GM23338 (cell line): Measurements from ENCODE around the gene CDH12. TPM values are rescaled to one million over a fixed set of nuclear protein-coding genes. Genes with fewer than 3 reads are reported as not detected.
"Not testable (repeated sequence)": the region's sequence is repeated elsewhere in the genome, so short reads cannot be mapped to it uniquely, and the experiment has no call there.

Experiments used
- ATAC-seq: fragments of 200-7000 bp; cut with Tn5 transposase; 3 replicates; pipeline ENCODE4 v1.9.1; 2020
- DNase-seq: peaks from one replicate; pipeline ENCODE4 v3.0.0-alpha.2; 2015; ENCODE audit warnings: low spot score
- H2AFZ ChIP-seq: fragments of 200-600 bp; sonication (generic); 2 replicates; pipeline ENCODE4 v1.8.0; 2016; ENCODE audit warnings: antibody characterized with exemption, mild to moderate bottlenecking, moderate library complexity
- H3F3A ChIP-seq: fragments of 200-600 bp; sonication (generic); replicated peaks from 2 replicates; pipeline ENCODE4 v1.8.0; 2017; ENCODE audit warnings: antibody characterized with exemption, mixed run types, low read depth
- H3K27ac ChIP-seq: fragments of 200-600 bp; sonication (generic); 2 replicates; pipeline ENCODE4 v1.6.1; 2016; ENCODE audit warnings: low read depth
- H3K27me3 ChIP-seq: fragments of 200-600 bp; sonication (generic); 2 replicates; pipeline ENCODE4 v1.8.0; 2016; ENCODE audit warnings: mild to moderate bottlenecking, mixed run types, moderate library complexity; ENCODE audit not compliant: insufficient read depth
- H3K36me3 ChIP-seq: fragments of 200-600 bp; sonication (generic); 2 replicates; pipeline ENCODE4 v1.8.0; 2016; ENCODE audit warnings: mild to moderate bottlenecking; ENCODE audit not compliant: insufficient read depth
- H3K4me1 ChIP-seq: fragments of 200-600 bp; sonication (generic); 2 replicates; pipeline ENCODE4 v1.8.0; 2016; ENCODE audit warnings: mild to moderate bottlenecking, moderate library complexity; ENCODE audit not compliant: insufficient read depth
- H3K4me2 ChIP-seq: fragments of 200-600 bp; sonication (generic); 2 replicates; pipeline ENCODE4 v1.7.1; 2017; ENCODE audit warnings: mixed run types
- H3K4me3 ChIP-seq: fragments of 200-600 bp; sonication (generic); 2 replicates; pipeline ENCODE4 v1.6.1; 2016; ENCODE audit warnings: mixed run types
- H3K79me2 ChIP-seq: fragments of 200-600 bp; sonication (generic); replicated peaks from 2 replicates; pipeline ENCODE4 v1.8.0; 2017; ENCODE audit warnings: mild to moderate bottlenecking; ENCODE audit not compliant: insufficient read depth
- H3K9me2 ChIP-seq: fragments of 200-600 bp; sonication (generic); 2 replicates; pipeline ENCODE4 v1.8.0; 2017; ENCODE audit not compliant: insufficient read depth
- H4K20me1 ChIP-seq: fragments of 200-600 bp; sonication (generic); replicated peaks from 2 replicates; pipeline ENCODE4 v1.8.0; 2017; ENCODE audit warnings: mild to moderate bottlenecking; ENCODE audit not compliant: insufficient read depth
- H3K27ac Mint-ChIP-seq: 2 replicates; pipeline ENCODE4 v1.8.0; 2020; ENCODE audit warnings: inconsistent platforms, mild to moderate bottlenecking, moderate library complexity, mixed read lengths
- H3K27me3 Mint-ChIP-seq: 3 replicates; pipeline ENCODE4 v1.8.0; 2022; ENCODE audit warnings: low read depth, mild to moderate bottlenecking, moderate library complexity, mixed read lengths, inconsistent platforms; ENCODE audit not compliant: insufficient read depth, poor library complexity
- H3K36me3 Mint-ChIP-seq: 3 replicates; pipeline ENCODE4 v1.8.0; 2021; ENCODE audit warnings: low read depth, mild to moderate bottlenecking, inconsistent platforms, moderate library complexity, mixed read lengths
- H3K4me1 Mint-ChIP-seq: 3 replicates; pipeline ENCODE4 v1.8.0; 2020; ENCODE audit warnings: mild to moderate bottlenecking, inconsistent platforms, mixed read lengths
- H3K4me3 Mint-ChIP-seq: 3 replicates; pipeline ENCODE4 v1.8.0; 2021; ENCODE audit warnings: moderate library complexity, mild to moderate bottlenecking, inconsistent platforms, mixed read lengths
- H3K9me3 Mint-ChIP-seq: 3 replicates; pipeline ENCODE4 v1.8.0; 2020; ENCODE audit warnings: moderate library complexity, mild to moderate bottlenecking, inconsistent platforms, mixed read lengths
- NANOG ChIP-seq: IDR thresholded peaks from 2 replicates; pipeline ENCODE4 v1.6.1; 2016; ENCODE audit warnings: antibody characterized with exemption, borderline replicate concordance
- POLR2AphosphoS5 ChIP-seq: IDR thresholded peaks from 2 replicates; pipeline ENCODE4 v1.6.1; 2016; ENCODE audit warnings: antibody characterized with exemption, low read depth
- ZNF114 ChIP-seq: fragments of 250-450 bp; sonication (Bioruptor Pico); IDR thresholded peaks from 2 replicates; pipeline ENCODE4 v1.5.0; 2020; ENCODE audit warnings: mild to moderate bottlenecking, moderate library complexity
- ZNF331 ChIP-seq: fragments of 250-450 bp; sonication (Bioruptor Pico); IDR thresholded peaks from 2 replicates; pipeline ENCODE4 v1.5.0; 2020; ENCODE audit warnings: low read depth, mild to moderate bottlenecking, moderate library complexity
- polyA plus RNA-seq: library from polyadenylated mRNA; unstranded; fragments of >200 nt; fragmentation: Nextera tagmentation; extraction: Ambion mirVana; gene quantifications from 2 replicates; pipeline ENCODE4 v1.2.1, GENCODE V29; 2016
- total RNA-seq: library from RNA; depleted of rRNA; stranded (reverse); fragments of >200 nt; shearing (Covaris generic); gene quantifications from 2 replicates; pipeline ENCODE4 v1.2.3, GENCODE V29; 2014
- TF ChIP-seq, protein P1 (sequence below): IDR thresholded peaks from 2 replicates; pipeline ENCODE4 v1.6.1; 2016; ENCODE audit warnings: antibody characterized with exemption

CDH12 gene
- total and polyA plus RNA-seq, 2 experiments from 2014 or later = not detected

DNA sequence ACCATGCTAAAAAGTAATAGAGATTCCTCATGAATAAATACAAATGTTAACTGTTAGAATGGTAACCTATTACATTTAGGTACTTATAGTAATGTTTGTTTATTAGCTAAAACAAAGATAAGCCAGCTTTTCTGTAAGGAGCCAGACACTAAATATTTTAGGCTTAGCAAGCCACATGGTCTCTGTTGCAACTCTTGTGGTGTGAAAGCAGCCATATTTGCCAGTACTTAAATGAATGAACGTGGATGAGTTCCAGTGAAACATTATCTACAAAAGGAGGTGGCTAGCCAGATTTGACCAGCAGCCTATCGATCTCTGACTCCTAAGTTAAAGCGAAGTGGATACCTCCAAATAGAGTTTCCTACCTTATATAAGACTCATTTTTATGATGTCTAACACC lies 331.6 kb downstream of the CDH12 start:
- Histone ChIP-seq H3K36me3 (no peaks in the 10 kb centered on the region), H3K9me2 (0 out of 2 replicates have a peak, but pooled peaks cover 4% of the 10 kb centered on the region), H3K4me2 (no peak overlapping the region), H3K4me1 (no peaks in the 10 kb centered on the region), H3K27ac (no peak overlapping the region), H3K79me2 (no peaks in the 10 kb centered on the region), H4K20me1 (no peaks in the 10 kb centered on the region), H3F3A (no peaks in the 10 kb centered on the region), H3K4me3 (no peak overlapping the region), H2AFZ (no peak overlapping the region), H3K27me3 (no peaks in the 10 kb centered on the region)
- H3K36me3 Mint-ChIP-seq = peaks cover 3% of the 10 kb centered on the region; the same call in 2 of the 3 replicates
- no peak for ATAC-seq
- peaks cover 3% of the 10 kb centered on the region for H3K27me3 Mint-ChIP-seq
- H3K4me3 Mint-ChIP-seq = no peak overlapping the region
- no peak overlapping the region for H3K27ac Mint-ChIP-seq
- H3K4me1 Mint-ChIP-seq = no peaks in the 10 kb centered on the region
- no peak for TF ChIP-seq NANOG
- peaks cover 5% of the 10 kb centered on the region; the same call in 1 of the 3 replicates for H3K9me3 Mint-ChIP-seq
- DNase-seq = no peak

DNA sequence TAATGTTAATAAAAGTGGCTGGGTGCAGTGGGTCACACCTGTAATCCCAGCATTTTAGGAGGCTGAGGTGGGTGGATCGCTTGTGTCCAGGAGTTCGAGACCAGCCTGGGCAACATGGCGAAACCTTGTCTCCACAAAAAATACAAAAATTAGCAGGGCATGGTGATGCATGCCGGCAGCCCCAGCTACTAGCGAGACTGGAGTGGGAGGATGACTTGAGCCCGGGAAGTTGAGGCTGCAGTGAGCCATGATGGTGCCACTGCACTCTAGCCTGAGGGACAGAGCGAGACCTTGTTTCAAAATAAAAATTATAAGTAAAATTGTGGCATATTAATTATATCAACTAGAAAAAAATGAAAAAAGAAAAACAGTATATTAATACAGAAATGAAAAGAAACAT lies 336.6 kb downstream of the CDH12 start:
- H3K4me3 ChIP-seq, H3K4me3 Mint-ChIP-seq, H3K9me3 Mint-ChIP-seq, H3K4me2 ChIP-seq, H3K79me2 ChIP-seq, H3K27me3 ChIP-seq, H3K4me1 ChIP-seq, H2AFZ ChIP-seq, H3K27ac ChIP-seq, H3K4me1 Mint-ChIP-seq, H3K27ac Mint-ChIP-seq, H3K9me2 ChIP-seq, H3K36me3 Mint-ChIP-seq, H3F3A ChIP-seq, H3K27me3 Mint-ChIP-seq, ATAC-seq, H3K36me3 ChIP-seq, DNase-seq, H4K20me1 ChIP-seq: not testable (repeated sequence)

DNA sequence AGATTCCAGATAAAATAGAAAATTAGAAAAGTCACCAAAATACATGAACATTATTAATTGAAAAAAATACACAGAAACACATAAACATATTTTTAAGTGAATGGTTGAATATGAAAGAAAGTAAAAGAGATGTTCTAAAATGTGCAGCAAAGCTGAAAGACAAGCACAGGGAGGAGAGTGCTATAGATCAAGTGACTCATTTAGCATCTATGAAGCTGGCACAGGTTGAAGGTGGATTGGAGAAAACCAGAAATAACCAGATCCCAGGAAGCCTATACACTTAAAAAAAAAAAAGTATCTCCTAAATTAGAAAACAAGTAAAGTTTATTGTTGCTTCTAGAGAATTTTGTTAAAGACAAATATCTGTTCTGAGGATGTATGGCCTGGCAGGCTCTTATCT lies 338.9 kb downstream of the CDH12 start:
- H3K27ac ChIP-seq = no peak overlapping the region
- TF ChIP-seq ZNF331 (CRISPR knock-in tag) = no peak
- ATAC-seq = no peak
- H2AFZ ChIP-seq = no peak overlapping the region
- DNase-seq = no peak
- no peak overlapping the region for H3K4me3 ChIP-seq
- no peaks in the 10 kb centered on the region for H3F3A ChIP-seq
- H3K4me1 ChIP-seq = no peaks in the 10 kb centered on the region
- no peaks in the 10 kb centered on the region for H4K20me1 ChIP-seq
- H3K9me3 Mint-ChIP-seq = no peaks in the 10 kb centered on the region
- no peaks in the 10 kb centered on the region for H3K36me3 Mint-ChIP-seq
- no peaks in the 10 kb centered on the region for H3K27me3 Mint-ChIP-seq
- H3K4me3 Mint-ChIP-seq = no peak overlapping the region
- H3K36me3 ChIP-seq = no peaks in the 10 kb centered on the region
- no peaks in the 10 kb centered on the region for H3K9me2 ChIP-seq
- no peak overlapping the region for H3K27ac Mint-ChIP-seq
- no peaks in the 10 kb centered on the region for H3K27me3 ChIP-seq
- no peaks in the 10 kb centered on the region for H3K79me2 ChIP-seq
- H3K4me1 Mint-ChIP-seq = no peaks in the 10 kb centered on the region
- H3K4me2 ChIP-seq = no peak overlapping the region

DNA sequence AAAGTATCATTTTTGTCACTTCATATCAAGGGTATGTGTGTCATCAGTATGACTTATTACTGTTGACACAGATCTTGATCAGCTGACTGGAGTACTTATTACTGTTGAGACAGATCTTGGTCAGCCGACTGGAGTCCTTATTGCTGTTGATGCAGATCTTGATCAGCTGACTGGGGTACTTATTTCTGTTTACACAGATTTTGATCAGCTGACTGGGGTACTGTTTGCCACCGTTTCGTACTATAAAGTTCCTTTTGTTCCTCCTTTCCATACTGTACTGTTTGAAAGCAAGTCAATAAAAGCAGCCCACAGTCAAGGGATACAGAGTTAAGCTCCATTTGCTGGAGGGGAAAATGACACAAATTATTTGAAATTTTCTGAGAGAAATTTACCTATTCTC lies 347.3 kb downstream of the CDH12 start:
- Histone ChIP-seq H3K4me1 (no peaks in the 10 kb centered on the region), H2AFZ (no peak overlapping the region), H3K4me3 (no peak overlapping the region), H3K27me3 (no peaks in the 10 kb centered on the region), H3K9me2 (0 out of 2 replicates have a peak, but pooled peaks cover 2% of the 10 kb centered on the region), H3K4me2 (no peak overlapping the region), H4K20me1 (no peaks in the 10 kb centered on the region), H3K36me3 (no peaks in the 10 kb centered on the region), H3K27ac (no peak overlapping the region), H3K79me2 (no peaks in the 10 kb centered on the region), H3F3A (no peaks in the 10 kb centered on the region)
- Mint-ChIP-seq H3K4me1 (peaks cover 4% of the 10 kb centered on the region; the same call in 1 of the 3 replicates), H3K9me3 (peaks cover 16% of the 10 kb centered on the region), H3K27ac (no peak overlapping the region), H3K27me3 (no peaks in the 10 kb centered on the region), H3K4me3 (no peak overlapping the region), H3K36me3 (peaks cover 10% of the 10 kb centered on the region; the same call in 2 of the 3 replicates)
- DNase-seq = no peak
- no peak for ATAC-seq
- no peak for TF ChIP-seq POLR2AphosphoS5
- no peak for TF ChIP-seq ZNF114 (CRISPR knock-in tag)
- TF ChIP-seq, protein P1, sequence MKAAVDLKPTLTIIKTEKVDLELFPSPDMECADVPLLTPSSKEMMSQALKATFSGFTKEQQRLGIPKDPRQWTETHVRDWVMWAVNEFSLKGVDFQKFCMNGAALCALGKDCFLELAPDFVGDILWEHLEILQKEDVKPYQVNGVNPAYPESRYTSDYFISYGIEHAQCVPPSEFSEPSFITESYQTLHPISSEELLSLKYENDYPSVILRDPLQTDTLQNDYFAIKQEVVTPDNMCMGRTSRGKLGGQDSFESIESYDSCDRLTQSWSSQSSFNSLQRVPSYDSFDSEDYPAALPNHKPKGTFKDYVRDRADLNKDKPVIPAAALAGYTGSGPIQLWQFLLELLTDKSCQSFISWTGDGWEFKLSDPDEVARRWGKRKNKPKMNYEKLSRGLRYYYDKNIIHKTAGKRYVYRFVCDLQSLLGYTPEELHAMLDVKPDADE = no peak
- TF ChIP-seq ZNF331 (CRISPR knock-in tag) = no peak
